Rectal smooth muscle tissue (tissue), 1 donor: Measurements from ENCODE around the gene PAQR4.
A peak's percentile ranks its signal among the peaks of the same experiment; 100 is the strongest.

ENCODE experiments used
- H3K27ac ChIP-seq: one replicate; pipeline ENCODE4 v1.7.0; 2013; ENCODE audit warnings: low read depth, low read length, inconsistent platforms
- H3K27me3 ChIP-seq: one replicate; pipeline ENCODE4 v1.7.0; 2013; ENCODE audit warnings: low read length; ENCODE audit not compliant: control insufficient read depth, insufficient read depth
- H3K36me3 ChIP-seq: one replicate; pipeline ENCODE4 v1.7.0; 2013; ENCODE audit warnings: low read length; ENCODE audit not compliant: control insufficient read depth, insufficient read depth
- H3K4me1 ChIP-seq: one replicate; pipeline ENCODE4 v1.7.0; 2013; ENCODE audit warnings: low read length; ENCODE audit not compliant: control insufficient read depth, insufficient read depth
- H3K4me3 ChIP-seq: one replicate; pipeline ENCODE4 v1.7.0; 2013; ENCODE audit warnings: low read length
- H3K9ac ChIP-seq: one replicate; pipeline ENCODE4 v1.7.0; 2013; ENCODE audit warnings: low read length

PAQR4 gene

DNA sequence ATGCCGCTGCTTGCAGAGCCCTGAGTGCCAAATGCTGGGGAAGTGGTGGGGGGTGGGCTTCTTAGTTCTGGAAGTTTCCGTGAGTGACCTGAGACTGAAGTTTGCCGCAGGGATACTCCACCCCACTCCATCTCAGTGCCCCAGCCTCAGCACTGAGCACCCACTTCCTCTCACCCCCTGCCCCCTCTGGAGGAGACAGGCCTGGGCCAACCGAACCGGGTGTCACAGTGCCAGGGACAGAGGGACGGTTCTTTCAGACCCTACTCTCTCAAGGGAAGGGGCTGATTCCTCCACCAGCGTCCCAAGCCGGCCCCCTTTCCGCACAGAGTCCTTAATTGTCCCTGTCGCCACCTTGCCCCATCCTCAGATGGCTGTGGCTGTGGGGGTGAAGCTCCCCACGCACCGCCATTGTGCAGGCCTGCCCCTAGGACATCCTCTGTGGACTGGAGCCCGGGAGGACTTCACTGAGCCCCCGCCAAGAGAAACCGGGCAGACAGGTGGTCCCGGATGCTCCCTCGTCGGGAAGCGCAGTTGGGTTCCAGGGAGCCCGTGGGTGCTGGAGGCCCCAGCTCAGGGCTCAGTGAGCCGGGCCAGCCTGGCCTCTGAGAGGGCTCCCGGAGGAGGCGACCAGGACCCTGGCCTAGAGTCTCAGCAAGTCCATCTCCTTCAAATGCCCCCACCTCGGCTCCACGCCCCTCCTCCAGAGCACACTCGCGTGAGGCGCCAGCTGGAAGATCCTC is 6.6 kb upstream of the PAQR4 start:
- H3K36me3 ChIP-seq: no peaks in the 10 kb centered on the region
- no peak overlapping the region for H3K4me3 ChIP-seq
- H3K27ac ChIP-seq: no peak overlapping the region
- peaks cover 34% of the 10 kb centered on the region for H3K27me3 ChIP-seq
- H3K4me1 ChIP-seq: peaks cover 3% of the 10 kb centered on the region
- H3K9ac ChIP-seq: no peak overlapping the region

- H3K9ac ChIP-seq: no peak overlapping the region
- peaks cover 35% of the 10 kb centered on the region for H3K27me3 ChIP-seq
- peak overlapping the region; percentile 41 for H3K4me3 ChIP-seq
- H3K27ac ChIP-seq: no peak overlapping the region
- no peaks in the 10 kb centered on the region for H3K36me3 ChIP-seq
- H3K4me1 ChIP-seq: peaks cover 3% of the 10 kb centered on the region
Observed at GRCh38 chr16:2963074-2963722, 6.0 kb upstream of the PAQR4 start.

GRCh38 chr16:2963723-2964474 is 5.2 kb upstream of the PAQR4 start, which contains the start of gene KREMEN2:
Gene KREMEN2 (plus strand): TSS chr16:2964275. CDS start chr16:2964521, 246 bp downstream.
- Histone ChIP-seq H3K27ac (no peak within 1 kb of the TSS), H3K4me1 (peaks cover 3% of the 10 kb centered on the region), H3K27me3 (peaks cover 35% of the 10 kb centered on the region), H3K4me3 (peak within 1 kb of the TSS; percentile 41), H3K36me3 (no peaks in the 10 kb centered on the region), H3K9ac (no peak within 1 kb of the TSS)

- Histone ChIP-seq H3K4me1 (peaks cover 6% of the 10 kb centered on the region), H3K27me3 (peaks cover 32% of the 10 kb centered on the region), H3K9ac (no peak overlapping the region), H3K4me3 (peak overlapping the region; percentile 19), H3K27ac (no peak overlapping the region), H3K36me3 (no peaks in the 10 kb centered on the region)
Observed at GRCh38 chr16:2964475-2965336, 4.4 kb upstream of the PAQR4 start.

DNA sequence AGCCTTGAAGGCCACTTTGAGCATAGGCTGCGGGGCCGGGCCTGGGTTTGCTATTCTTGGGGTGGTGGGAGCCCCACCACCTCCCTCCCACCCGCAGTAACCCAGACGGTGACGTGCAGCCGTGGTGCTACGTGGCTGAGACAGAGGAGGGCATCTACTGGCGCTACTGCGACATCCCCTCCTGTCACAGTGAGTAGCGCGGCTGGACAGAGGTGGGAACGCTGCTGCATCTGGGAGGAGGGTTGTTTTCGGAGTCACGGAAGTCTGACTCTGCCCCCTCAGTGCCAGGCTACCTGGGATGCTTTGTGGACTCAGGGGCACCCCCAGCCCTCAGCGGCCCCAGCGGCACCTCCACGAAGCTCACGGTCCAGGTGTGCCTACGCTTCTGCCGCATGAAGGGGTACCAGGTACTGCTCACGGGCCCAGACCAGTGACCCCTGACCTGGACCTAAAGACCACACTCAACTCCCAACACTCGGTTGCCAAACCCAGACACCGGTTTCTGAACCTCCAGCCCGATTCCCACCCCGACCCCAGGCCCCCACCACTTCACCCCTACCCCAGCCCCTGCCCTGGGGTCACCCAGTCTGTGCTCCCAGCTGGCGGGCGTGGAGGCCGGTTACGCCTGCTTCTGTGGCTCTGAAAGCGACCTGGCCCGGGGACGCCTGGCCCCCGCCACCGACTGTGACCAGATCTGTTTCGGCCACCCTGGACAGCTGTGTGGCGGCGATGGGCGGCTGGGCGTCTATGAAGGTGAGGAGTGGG is 2.9 kb upstream of the PAQR4 start:
- H3K36me3 ChIP-seq: no peaks in the 10 kb centered on the region
- no peak overlapping the region for H3K9ac ChIP-seq
- no peak overlapping the region for H3K4me3 ChIP-seq
- H3K4me1 ChIP-seq: peaks cover 6% of the 10 kb centered on the region
- H3K27me3 ChIP-seq: peaks cover 36% of the 10 kb centered on the region
- no peak overlapping the region for H3K27ac ChIP-seq

DNA sequence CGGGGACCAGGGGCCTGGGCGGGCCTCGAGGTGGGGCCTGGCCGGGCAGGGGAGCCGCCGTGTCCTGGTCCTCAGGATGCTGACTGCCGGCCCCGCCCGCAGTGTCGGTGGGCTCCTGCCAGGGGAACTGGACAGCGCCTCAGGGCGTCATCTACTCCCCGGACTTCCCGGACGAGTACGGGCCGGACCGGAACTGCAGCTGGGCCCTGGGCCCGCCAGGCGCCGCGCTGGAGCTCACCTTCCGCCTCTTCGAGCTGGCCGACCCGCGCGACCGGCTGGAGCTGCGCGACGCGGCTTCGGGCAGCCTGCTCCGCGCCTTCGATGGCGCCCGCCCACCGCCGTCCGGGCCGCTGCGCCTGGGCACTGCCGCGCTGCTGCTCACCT is 2.3 kb upstream of the PAQR4 start:
- Histone ChIP-seq H3K27me3 (peaks cover 36% of the 10 kb centered on the region), H3K36me3 (no peaks in the 10 kb centered on the region), H3K9ac (no peak overlapping the region), H3K4me1 (peaks cover 6% of the 10 kb centered on the region), H3K4me3 (no peak overlapping the region), H3K27ac (no peak overlapping the region)

DNA sequence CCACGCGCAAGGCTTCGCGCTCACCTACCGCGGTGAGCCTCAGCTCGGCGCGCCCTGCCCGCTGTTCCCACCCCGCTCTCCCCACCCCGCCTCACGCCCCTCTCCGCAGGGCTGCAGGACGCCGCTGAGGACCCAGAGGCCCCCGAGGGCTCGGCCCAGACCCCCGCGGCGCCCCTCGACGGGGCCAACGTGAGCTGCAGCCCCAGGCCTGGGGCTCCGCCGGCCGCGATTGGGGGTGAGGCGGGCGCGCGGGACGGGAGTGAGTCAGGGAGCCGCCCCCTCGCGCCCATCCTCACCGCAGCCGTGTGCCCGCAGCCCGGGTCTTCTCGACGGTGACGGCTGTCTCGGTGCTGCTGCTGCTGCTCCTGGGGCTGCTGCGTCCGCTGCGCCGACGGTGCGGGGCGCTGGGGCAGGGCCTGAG is 1.9 kb upstream of the PAQR4 start:
- peaks cover 36% of the 10 kb centered on the region for H3K27me3 ChIP-seq
- H3K27ac ChIP-seq: no peak overlapping the region
- H3K36me3 ChIP-seq: no peaks in the 10 kb centered on the region
- no peak overlapping the region for H3K9ac ChIP-seq
- no peak overlapping the region for H3K4me3 ChIP-seq
- peaks cover 6% of the 10 kb centered on the region for H3K4me1 ChIP-seq

DNA sequence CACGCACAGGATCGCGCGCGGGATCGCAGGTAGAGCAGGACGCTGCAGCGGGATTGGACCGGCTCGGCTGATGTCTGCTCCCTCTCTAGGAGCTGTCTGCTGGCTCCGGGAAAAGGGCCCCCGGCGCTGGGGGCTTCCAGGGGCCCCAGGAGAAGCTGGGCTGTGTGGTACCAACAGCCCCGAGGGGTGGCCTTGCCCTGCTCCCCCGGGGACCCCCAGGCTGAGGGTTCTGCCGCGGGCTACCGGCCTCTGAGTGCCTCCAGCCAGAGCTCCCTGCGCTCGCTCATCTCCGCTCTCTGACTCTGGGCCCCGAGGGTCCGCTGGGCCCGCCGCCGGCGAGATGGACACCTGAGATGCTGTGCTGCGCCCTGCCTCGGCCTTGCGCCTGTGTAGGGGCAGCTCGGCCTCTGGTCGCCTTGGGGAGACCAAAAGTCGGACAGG is 1.4 kb upstream of the PAQR4 start:
- Histone ChIP-seq H3K36me3 (no peaks in the 10 kb centered on the region), H3K4me1 (peaks cover 6% of the 10 kb centered on the region), H3K27me3 (peaks cover 32% of the 10 kb centered on the region), H3K9ac (no peak overlapping the region), H3K27ac (no peak overlapping the region), H3K4me3 (no peak overlapping the region)

DNA sequence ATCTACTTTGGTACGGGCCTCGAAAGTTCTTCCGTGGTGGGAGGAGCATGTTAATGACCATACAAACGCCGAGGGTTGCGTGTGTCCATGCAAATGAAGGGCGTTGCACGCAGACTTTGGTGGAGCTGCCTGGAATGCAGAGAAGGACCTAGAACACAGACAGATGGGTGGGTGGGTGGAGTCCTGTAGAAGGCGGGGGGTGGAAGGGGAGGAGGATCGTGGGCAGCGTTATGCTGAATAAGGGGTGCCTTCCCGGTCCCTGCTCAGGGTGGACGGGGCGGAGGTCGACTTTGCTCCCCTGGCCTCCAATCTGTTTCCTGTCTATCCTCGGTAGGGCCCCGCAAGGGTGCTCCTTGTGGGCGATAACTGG is 795 bp upstream of the PAQR4 start:
- H3K36me3 ChIP-seq: no peaks in the 10 kb centered on the region
- H3K4me1 ChIP-seq: peaks cover 6% of the 10 kb centered on the region
- peaks cover 32% of the 10 kb centered on the region for H3K27me3 ChIP-seq
- H3K4me3 ChIP-seq: peak overlapping the region; percentile 59
- H3K9ac ChIP-seq: no peak overlapping the region
- H3K27ac ChIP-seq: no peak overlapping the region

GRCh38 chr16:2969545-2970521 is 685 bp downstream of the PAQR4 start:
- H3K4me1 ChIP-seq: peaks cover 2% of the 10 kb centered on the region

More at GRCh38 chr16:2969545-2970521, 685 bp downstream of the PAQR4 start:
- no peak overlapping the region for H3K9ac ChIP-seq
- peak overlapping the region; percentile 81 for H3K4me3 ChIP-seq
- no peaks in the 10 kb centered on the region for H3K36me3 ChIP-seq
- no peak overlapping the region for H3K27ac ChIP-seq
- peaks cover 18% of the 10 kb centered on the region for H3K27me3 ChIP-seq
